Coronary artery (tissue), 2 donors: ENCODE results near the gene PIGN.

Experiments used
- DNase-seq: peaks from one replicate; pipeline ENCODE4 v3.0.0-alpha.2; 2017; ENCODE audit warnings: low spot score
- H3K27ac ChIP-seq, 2 donors: fragments of 200-600 bp; sonication (generic); one replicate each; pipeline ENCODE4 v1.5.1; 2016 to 2019
- H3K4me3 ChIP-seq: fragments of 200-600 bp; sonication (generic); 2 replicates; pipeline ENCODE4 v1.5.1; 2016; ENCODE audit warnings: mild to moderate bottlenecking, moderate library complexity
- TF ChIP-seq, protein P1 (sequence below): fragments of 200-600 bp; sonication (generic); IDR thresholded peaks from one replicate; pipeline ENCODE4 v1.5.1; 2019; ENCODE audit warnings: antibody characterized with exemption

PIGN gene

DNA sequence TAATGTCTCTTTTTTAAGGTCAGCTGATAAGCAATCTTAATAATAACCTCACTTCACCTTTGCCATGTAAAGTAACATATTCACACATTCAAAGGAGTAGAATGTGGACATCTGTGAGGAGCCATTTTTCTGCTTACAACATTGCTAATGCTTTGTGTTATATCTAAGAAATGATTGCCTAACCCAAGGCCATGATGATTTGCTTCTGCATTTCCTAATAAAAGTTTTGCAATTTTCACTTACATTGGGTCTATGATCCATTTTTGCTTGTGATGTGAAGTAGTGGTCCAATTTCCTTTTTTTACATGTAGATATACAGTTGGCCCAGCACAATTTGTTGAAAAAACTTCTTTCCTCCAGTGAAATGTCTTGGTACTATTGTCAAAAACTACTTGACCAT lies 22.2 kb upstream of the PIGN start:
- H3K4me3 ChIP-seq, result no peak overlapping the region
- TF ChIP-seq, protein P1, sequence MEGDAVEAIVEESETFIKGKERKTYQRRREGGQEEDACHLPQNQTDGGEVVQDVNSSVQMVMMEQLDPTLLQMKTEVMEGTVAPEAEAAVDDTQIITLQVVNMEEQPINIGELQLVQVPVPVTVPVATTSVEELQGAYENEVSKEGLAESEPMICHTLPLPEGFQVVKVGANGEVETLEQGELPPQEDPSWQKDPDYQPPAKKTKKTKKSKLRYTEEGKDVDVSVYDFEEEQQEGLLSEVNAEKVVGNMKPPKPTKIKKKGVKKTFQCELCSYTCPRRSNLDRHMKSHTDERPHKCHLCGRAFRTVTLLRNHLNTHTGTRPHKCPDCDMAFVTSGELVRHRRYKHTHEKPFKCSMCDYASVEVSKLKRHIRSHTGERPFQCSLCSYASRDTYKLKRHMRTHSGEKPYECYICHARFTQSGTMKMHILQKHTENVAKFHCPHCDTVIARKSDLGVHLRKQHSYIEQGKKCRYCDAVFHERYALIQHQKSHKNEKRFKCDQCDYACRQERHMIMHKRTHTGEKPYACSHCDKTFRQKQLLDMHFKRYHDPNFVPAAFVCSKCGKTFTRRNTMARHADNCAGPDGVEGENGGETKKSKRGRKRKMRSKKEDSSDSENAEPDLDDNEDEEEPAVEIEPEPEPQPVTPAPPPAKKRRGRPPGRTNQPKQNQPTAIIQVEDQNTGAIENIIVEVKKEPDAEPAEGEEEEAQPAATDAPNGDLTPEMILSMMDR, result no peak
- no peak overlapping the region for H3K27ac ChIP-seq
- DNase-seq, result no peak

DNA sequence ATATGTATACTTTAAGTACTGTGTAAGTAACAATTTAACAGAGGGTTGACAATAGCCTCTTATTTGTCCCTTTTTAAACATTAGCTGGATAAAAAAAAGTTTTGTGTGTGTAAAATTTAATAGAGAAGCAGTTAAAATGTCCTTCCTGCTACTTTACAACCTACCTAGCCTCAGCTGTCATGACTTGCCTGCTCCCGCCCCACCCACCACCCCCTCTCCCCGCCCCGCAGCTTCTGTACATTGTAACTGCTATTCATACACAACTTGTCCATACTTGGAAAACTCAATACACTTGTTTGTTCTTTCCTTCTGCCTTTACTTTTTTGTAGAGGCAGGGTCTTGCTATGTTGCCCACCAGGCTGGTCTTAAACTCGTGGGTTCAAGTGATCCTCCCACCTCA lies 19.7 kb upstream of the PIGN start:
- DNase-seq, result no peak
- no peak overlapping the region for H3K4me3 ChIP-seq
- TF ChIP-seq, protein P1, result no peak
- H3K27ac ChIP-seq, result no peak overlapping the region

DNA sequence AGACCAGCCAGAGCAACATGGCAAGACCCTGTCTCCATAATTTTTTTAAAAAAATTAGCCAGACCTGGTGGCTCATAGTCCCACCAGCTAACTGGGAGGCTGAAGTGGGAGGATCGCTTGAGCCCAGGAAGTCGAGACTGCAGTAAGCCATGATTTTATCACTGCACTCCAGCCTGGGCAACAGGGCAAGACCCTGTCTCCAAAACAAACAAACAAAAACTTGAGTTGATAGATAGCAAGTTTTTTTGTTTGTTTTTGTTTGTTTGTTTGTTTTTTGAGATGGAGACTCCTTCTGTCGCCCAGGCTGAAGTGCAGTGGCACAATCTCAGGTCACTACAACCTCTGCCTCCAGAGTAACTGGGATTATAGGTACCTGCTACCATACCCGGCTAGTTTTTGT lies 19.0 kb upstream of the PIGN start:
- no peak overlapping the region for H3K27ac ChIP-seq
- DNase-seq, result no peak
- TF ChIP-seq, protein P1, result no peak
- no peak overlapping the region for H3K4me3 ChIP-seq

DNA sequence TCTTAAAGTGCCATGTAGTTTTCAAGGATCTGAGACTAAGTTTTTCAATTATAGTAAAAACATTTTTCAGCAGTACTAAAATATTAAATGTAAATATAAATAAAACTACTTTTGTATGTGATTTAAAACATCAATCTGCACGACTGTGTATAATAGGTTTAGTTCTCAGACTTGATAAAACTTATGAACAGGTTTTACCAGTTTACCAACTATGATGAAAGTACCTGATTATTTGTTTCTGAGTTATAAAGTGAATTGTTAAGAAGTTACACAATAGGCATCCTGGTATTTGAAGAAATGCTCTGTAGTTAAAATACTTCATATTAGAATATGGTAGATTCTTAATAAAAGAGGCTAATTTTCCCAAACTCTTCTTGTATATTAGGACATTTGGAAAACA lies 15.0 kb upstream of the PIGN start:
- no peak for DNase-seq
- TF ChIP-seq, protein P1, result no peak
- Histone ChIP-seq H3K27ac (no peak overlapping the region), H3K4me3 (no peak overlapping the region)

GRCh38 chr18:62200121-62200914 lies 13.5 kb upstream of the PIGN start:
- TF ChIP-seq, protein P1, result no peak
- Histone ChIP-seq H3K27ac (no peak overlapping the region), H3K4me3 (no peak overlapping the region)
- no peak for DNase-seq

DNA sequence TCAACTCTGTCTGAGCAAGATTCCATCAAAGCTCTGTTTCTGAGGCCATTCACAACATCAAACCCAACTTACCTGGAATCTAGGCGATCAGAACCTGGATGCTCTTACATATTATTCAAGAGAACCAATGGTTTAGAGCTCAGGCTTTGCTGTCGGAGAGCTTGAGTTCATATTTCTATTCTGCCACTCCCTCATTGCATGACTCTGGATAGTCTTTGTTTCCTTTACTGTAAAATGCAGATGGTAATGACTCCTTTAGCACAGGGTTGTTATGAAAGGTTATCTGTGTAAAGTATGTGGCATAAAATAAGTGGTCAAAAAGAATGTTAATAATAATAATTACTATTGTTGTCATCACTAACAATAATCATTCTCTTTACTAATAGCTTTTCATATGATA lies 12.8 kb upstream of the PIGN start:
- Histone ChIP-seq H3K4me3 (no peak overlapping the region), H3K27ac (no peak overlapping the region)
- TF ChIP-seq, protein P1, result no peak
- DNase-seq, result no peak

DNA sequence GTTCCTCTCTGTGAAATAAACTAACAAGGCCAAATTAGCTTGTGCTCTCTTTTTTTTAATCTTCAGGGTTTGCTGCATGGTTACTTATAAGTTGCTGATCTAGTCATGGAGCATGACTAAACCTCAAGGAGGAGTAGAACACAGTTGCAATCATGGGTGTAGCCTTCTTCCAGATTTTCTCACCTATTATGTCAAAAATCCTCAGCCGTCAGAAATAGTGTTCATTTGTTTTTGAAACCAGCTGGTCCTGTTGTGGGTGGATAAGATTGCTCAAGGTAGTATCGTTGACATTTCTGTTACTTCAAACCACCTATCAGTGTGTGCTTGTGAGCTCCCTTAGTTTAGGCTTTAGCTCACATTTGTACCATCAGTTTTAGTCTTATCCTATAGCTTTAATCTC lies 11.4 kb upstream of the PIGN start:
- TF ChIP-seq, protein P1, result no peak
- no peak overlapping the region for H3K4me3 ChIP-seq
- no peak overlapping the region for H3K27ac ChIP-seq
- DNase-seq, result no peak
